Peyer's patch (tissue), 4 donors: Measurements from ENCODE around the gene SIX4. TPM values are rescaled to one million over a fixed set of nuclear protein-coding genes. Genes with fewer than 3 reads are reported as not detected.

ENCODE experiments used
- DNase-seq, 3 donors: peaks; one replicate each; pipeline ENCODE4 v3.0.0-alpha.2; 2017 to 2019
- H3K27ac ChIP-seq, 4 donors: fragments of 200-600 bp; sonication (generic); one replicate each; pipeline ENCODE4 v1.5.1; 2016 to 2019
- H3K27me3 ChIP-seq, 2 donors: fragments of 200-600 bp; sonication (generic); one replicate each; pipeline ENCODE4 v1.5.1; 2019
- H3K36me3 ChIP-seq, 3 donors: fragments of 200-600 bp; sonication (generic); one replicate each; pipeline ENCODE4 v1.5.1; 2016 to 2019
- H3K4me1 ChIP-seq, 4 donors: fragments of 200-600 bp; sonication (generic); one replicate each; pipeline ENCODE4 v1.5.1; 2016 to 2019
- H3K4me3 ChIP-seq, 4 donors: fragments of 200-600 bp; sonication (generic); 1 replicate in 3 of 4; 2 replicates in 1 of 4; pipeline ENCODE4 v1.5.1; 2016 to 2019; ENCODE audit warnings: mild to moderate bottlenecking in 1 of 4
- H3K9me3 ChIP-seq, 4 donors: fragments of 200-600 bp; sonication (generic); one replicate each; pipeline ENCODE4 v1.5.1; 2016 to 2019; ENCODE audit warnings: mild to moderate bottlenecking in 1 of 4
- CTCF ChIP-seq, 6 experiments: fragments of 450-650 bp in 4 of 6; fragments of 200-600 bp in 2 of 6; sonication (generic) in 1 of 6; IDR thresholded peaks; one replicate each; pipeline ENCODE4 v1.5.1; 2017 to 2019; ENCODE audit warnings: antibody characterized with exemption in 6 of 6, mild to moderate bottlenecking in 3 of 6, moderate library complexity in 1 of 6
- POLR2A ChIP-seq, 2 donors: fragments of 450-650 bp; IDR thresholded peaks; one replicate each; pipeline ENCODE4 v1.5.1; 2017; ENCODE audit warnings: antibody characterized with exemption in 2 of 2, mild to moderate bottlenecking in 2 of 2, moderate library complexity in 2 of 2
- total RNA-seq, 4 donors: library from RNA; depleted of rRNA; stranded (reverse); fragments of >200 nt; gene quantifications; one replicate each; pipeline ENCODE4 v1.1.0, GENCODE V29; 2016

Gene SIX4
- 1 to 10 TPM in 1 of 4 donors, not detected in 3; 2.1 TPM for total RNA-seq

GRCh38 chr14:60723907-60724618 is at the start of gene SIX4:
TSS of gene SIX4 (minus strand) at chr14:60724351. CDS start at chr14:60724074, 277 bp downstream.
- peak within 1 kb of the TSS; percentile 47 to 75 (median 64) for H3K4me3 ChIP-seq
- TF ChIP-seq POLR2A (IDR thresholded peaks at IDR 0.05) (no peak), CTCF (IDR thresholded peaks at IDR 0.05) (no peak)
- peak in 2 of 3 donors; percentile 54 to 73 for DNase-seq
- H3K27ac ChIP-seq = peak within 1 kb of the TSS in 2 of 4 donors; percentile 38 to 47
- H3K27me3 ChIP-seq = peaks cover 0 to 29% of the 10 kb centered on the region in 2 donors
- H3K9me3 ChIP-seq = no peaks in the 10 kb centered on the region
- peaks cover 0 to 36% (median 14%) of the 10 kb centered on the region in 4 donors for H3K4me1 ChIP-seq
- no peaks in the 10 kb centered on the region for H3K36me3 ChIP-seq

- Histone ChIP-seq H3K9me3 (no peaks in the 10 kb centered on the region), H3K27ac (no peak overlapping the region)
- DNase-seq = no peak
Observed at GRCh38 chr14:60773558-60773957, 49.4 kb upstream of the SIX4 start.

GRCh38 chr14:60771117-60771516 is 47.0 kb upstream of the SIX4 start:
- H3K4me1 ChIP-seq = no peaks in the 10 kb centered on the region
- no peaks in the 10 kb centered on the region for H3K36me3 ChIP-seq
- H3K9me3 ChIP-seq = no peaks in the 10 kb centered on the region
- no peak overlapping the region for H3K27ac ChIP-seq
- TF ChIP-seq CTCF (IDR thresholded peaks at IDR 0.05) (no peak), POLR2A (IDR thresholded peaks at IDR 0.05) (no peak)
- H3K27me3 ChIP-seq = no peaks in the 10 kb centered on the region
- no peak for DNase-seq
- no peak overlapping the region for H3K4me3 ChIP-seq

More at GRCh38 chr14:60773558-60773957, 49.4 kb upstream of the SIX4 start:
- Histone ChIP-seq H3K36me3 (no peaks in the 10 kb centered on the region), H3K4me3 (no peak overlapping the region), H3K27me3 (no peaks in the 10 kb centered on the region), H3K4me1 (no peaks in the 10 kb centered on the region)
- TF ChIP-seq POLR2A (IDR thresholded peaks at IDR 0.05) = no peak
- no peak for TF ChIP-seq CTCF (IDR thresholded peaks at IDR 0.05)

- no peak for TF ChIP-seq CTCF (IDR thresholded peaks at IDR 0.05)
- no peak for TF ChIP-seq POLR2A (IDR thresholded peaks at IDR 0.05)
- no peak for DNase-seq
- H3K9me3 ChIP-seq = no peaks in the 10 kb centered on the region
- no peaks in the 10 kb centered on the region for H3K36me3 ChIP-seq
- no peaks in the 10 kb centered on the region for H3K27me3 ChIP-seq
- no peak overlapping the region for H3K27ac ChIP-seq
- no peaks in the 10 kb centered on the region for H3K4me1 ChIP-seq
- no peak overlapping the region for H3K4me3 ChIP-seq
Observed at GRCh38 chr14:60768602-60769001, 44.5 kb upstream of the SIX4 start.

- Histone ChIP-seq H3K27me3 (no peaks in the 10 kb centered on the region), H3K9me3 (no peaks in the 10 kb centered on the region), H3K4me3 (no peak overlapping the region), H3K27ac (no peak overlapping the region), H3K4me1 (peaks cover 0 to 3% (median 0%) of the 10 kb centered on the region in 4 donors), H3K36me3 (no peaks in the 10 kb centered on the region)
- no peak for TF ChIP-seq POLR2A (IDR thresholded peaks at IDR 0.05)
- no peak for TF ChIP-seq CTCF (IDR thresholded peaks at IDR 0.05)
- no peak for DNase-seq
Observed at GRCh38 chr14:60760644-60761364, 36.7 kb upstream of the SIX4 start.
